ENCODE measurements around the gene FAM78A. TPM values are rescaled to one million over a fixed set of nuclear protein-coding genes. Genes with fewer than 3 reads are reported as not detected.

The FAM78A gene
- total RNA-seq, 1 donor from 2014 or later, result 14.9 TPM

DNA sequence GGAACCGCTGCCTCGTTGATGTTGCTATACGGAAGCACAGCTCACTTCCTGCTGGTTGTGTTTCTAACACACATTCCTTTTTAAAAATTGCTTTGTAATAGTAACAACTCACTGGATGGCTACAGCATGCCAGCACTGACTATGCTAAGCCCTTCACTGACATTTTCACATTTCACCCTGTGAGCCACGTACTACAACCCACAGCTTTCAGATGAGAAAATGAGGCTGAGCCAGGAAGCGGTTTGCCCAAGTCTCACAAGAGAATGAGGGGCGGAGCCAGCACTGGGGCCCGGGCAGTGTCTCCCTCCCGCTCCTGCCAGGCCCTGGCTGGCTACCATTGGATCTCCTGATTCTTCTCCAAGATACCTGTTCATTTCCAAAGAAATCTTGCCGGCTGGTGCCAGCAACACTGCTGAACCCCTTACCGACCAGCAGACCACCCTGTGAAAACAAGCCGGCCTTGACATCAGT is 38.3 kb downstream of the FAM78A start:
- TF ChIP-seq CTCF (IDR thresholded peaks at IDR 0.05; ENCODE audit: partially characterized antibody, unreplicated experiment), result no peak
- peaks cover 27% of the 10 kb centered on the region for H3K4me1 Mint-ChIP-seq (ENCODE audit: low read depth, unreplicated experiment)
- peaks cover 5% of the 10 kb centered on the region for H3K27me3 Mint-ChIP-seq (ENCODE audit: unreplicated experiment)
- H3K27ac Mint-ChIP-seq (ENCODE audit: unreplicated experiment), result peak overlapping the region; percentile 98
- peak; percentile 52 for DNase-seq
- peaks cover 3% of the 10 kb centered on the region for H3K36me3 Mint-ChIP-seq (ENCODE audit: unreplicated experiment)
- H3K9me3 Mint-ChIP-seq (ENCODE audit: unreplicated experiment), result peaks cover 3% of the 10 kb centered on the region
- H3K4me3 Mint-ChIP-seq (ENCODE audit: unreplicated experiment), result peak overlapping the region; percentile 22

GRCh38 chr9:131237291-131237690 is 39.0 kb downstream of the FAM78A start:
- DNase-seq, result no peak
- H3K27ac Mint-ChIP-seq (ENCODE audit: unreplicated experiment), result no peak overlapping the region
- no peak overlapping the region for H3K4me3 Mint-ChIP-seq (ENCODE audit: unreplicated experiment)
- no peak for TF ChIP-seq CTCF (IDR thresholded peaks at IDR 0.05; ENCODE audit: partially characterized antibody, unreplicated experiment)
- no peaks in the 10 kb centered on the region for H3K36me3 Mint-ChIP-seq (ENCODE audit: unreplicated experiment)
- peaks cover 27% of the 10 kb centered on the region for H3K4me1 Mint-ChIP-seq (ENCODE audit: low read depth, unreplicated experiment)
- H3K9me3 Mint-ChIP-seq (ENCODE audit: unreplicated experiment), result peaks cover 3% of the 10 kb centered on the region
- peaks cover 5% of the 10 kb centered on the region for H3K27me3 Mint-ChIP-seq (ENCODE audit: unreplicated experiment)

DNA sequence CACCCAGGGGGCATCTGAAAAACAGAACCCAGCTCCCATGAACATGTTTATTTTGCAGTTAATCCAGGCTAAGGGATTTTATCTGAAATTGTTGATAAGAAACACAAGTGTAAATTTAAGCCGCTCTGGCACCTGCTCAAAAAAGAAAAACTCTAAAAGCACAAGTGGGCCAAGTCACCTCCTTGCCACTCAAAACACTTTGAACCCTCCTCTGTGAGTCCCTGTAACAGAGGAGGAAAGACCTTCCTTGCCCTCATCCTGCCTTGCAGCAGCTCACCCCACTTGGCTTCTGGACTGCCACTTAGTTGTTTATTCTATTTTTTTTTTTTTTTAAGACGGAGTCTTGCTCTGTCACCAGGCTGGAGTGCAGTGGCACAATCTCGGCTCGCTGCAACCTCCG is 39.5 kb downstream of the FAM78A start:
- Mint-ChIP-seq H3K4me1 (ENCODE audit: low read depth, unreplicated experiment) (peaks cover 27% of the 10 kb centered on the region), H3K27ac (ENCODE audit: unreplicated experiment) (no peak overlapping the region), H3K27me3 (ENCODE audit: unreplicated experiment) (peaks cover 6% of the 10 kb centered on the region), H3K9me3 (ENCODE audit: unreplicated experiment) (peaks cover 3% of the 10 kb centered on the region), H3K36me3 (ENCODE audit: unreplicated experiment) (no peaks in the 10 kb centered on the region), H3K4me3 (ENCODE audit: unreplicated experiment) (no peak overlapping the region)
- no peak for TF ChIP-seq CTCF (IDR thresholded peaks at IDR 0.05; ENCODE audit: partially characterized antibody, unreplicated experiment)
- no peak for DNase-seq

GRCh38 chr9:131236161-131236560 is 40.1 kb downstream of the FAM78A start:
- no peak for DNase-seq
- peaks cover 27% of the 10 kb centered on the region for H3K4me1 Mint-ChIP-seq (ENCODE audit: low read depth, unreplicated experiment)
- no peak for TF ChIP-seq CTCF (IDR thresholded peaks at IDR 0.05; ENCODE audit: partially characterized antibody, unreplicated experiment)
- no peak overlapping the region for H3K27ac Mint-ChIP-seq (ENCODE audit: unreplicated experiment)
- H3K36me3 Mint-ChIP-seq (ENCODE audit: unreplicated experiment), result no peaks in the 10 kb centered on the region
- peaks cover 3% of the 10 kb centered on the region for H3K9me3 Mint-ChIP-seq (ENCODE audit: unreplicated experiment)
- H3K27me3 Mint-ChIP-seq (ENCODE audit: unreplicated experiment), result peaks cover 7% of the 10 kb centered on the region
- H3K4me3 Mint-ChIP-seq (ENCODE audit: unreplicated experiment), result no peak overlapping the region

DNA sequence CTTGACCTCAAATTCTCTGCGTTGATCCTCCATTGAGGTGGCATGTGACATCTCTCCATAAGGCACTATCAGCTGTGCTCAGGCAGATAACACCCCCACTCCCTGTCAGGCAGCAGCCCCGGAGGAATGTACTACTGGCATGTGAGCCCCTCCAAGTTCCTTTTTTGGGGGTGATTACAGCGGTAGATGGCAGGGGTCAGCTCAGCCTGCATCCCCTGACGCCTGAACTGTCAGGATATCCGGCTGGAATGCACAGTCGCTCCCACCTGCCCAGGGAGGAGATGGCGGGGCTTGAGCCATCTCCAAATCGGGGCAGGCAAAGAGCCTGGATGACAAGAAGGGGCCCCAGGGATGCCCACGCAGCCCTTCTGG is 40.8 kb downstream of the FAM78A start:
- H3K4me1 Mint-ChIP-seq (ENCODE audit: low read depth, unreplicated experiment), result peaks cover 27% of the 10 kb centered on the region
- no peaks in the 10 kb centered on the region for H3K36me3 Mint-ChIP-seq (ENCODE audit: unreplicated experiment)
- H3K27ac Mint-ChIP-seq (ENCODE audit: unreplicated experiment), result no peak overlapping the region
- H3K9me3 Mint-ChIP-seq (ENCODE audit: unreplicated experiment), result peaks cover 5% of the 10 kb centered on the region
- H3K27me3 Mint-ChIP-seq (ENCODE audit: unreplicated experiment), result peaks cover 7% of the 10 kb centered on the region
- no peak overlapping the region for H3K4me3 Mint-ChIP-seq (ENCODE audit: unreplicated experiment)
- TF ChIP-seq CTCF (IDR thresholded peaks at IDR 0.05; ENCODE audit: partially characterized antibody, unreplicated experiment), result no peak
- DNase-seq, result no peak

Measured in glutamatergic neuron (in vitro differentiated cells).